ENCODE measurements around the gene PRPF18.

Gene PRPF18

GRCh38 chr10:13604357-13605040, 17.7 kb downstream of the PRPF18 start:
- DNase-seq (ENCODE audit: extremely low spot score) = no peak
- ChIA-PET CTCF (no interaction called here), POLR2A (no interaction called here)
- TF ChIP-seq L3MBTL2 (conservative IDR thresholded peaks at IDR 0.05) (no peak), CTBP1 (IDR thresholded peaks at IDR 0.05; ENCODE audit: borderline replicate concordance) (no peak), SP1 (IDR thresholded peaks at IDR 0.05) (no peak), FOXA1 (IDR thresholded peaks at IDR 0.05) (no peak), LEF1 (IDR thresholded peaks at IDR 0.05; ENCODE audit: borderline replicate concordance) (no peak), ARNT (IDR thresholded peaks at IDR 0.05) (no peak), SUZ12 (IDR thresholded peaks at IDR 0.05) (no peak), TARDBP (IDR thresholded peaks at IDR 0.05) (no peak), HDGF (IDR thresholded peaks at IDR 0.05; ENCODE audit: borderline replicate concordance) (no peak), FOXK2 (IDR thresholded peaks at IDR 0.05) (no peak), ELF4 (IDR thresholded peaks at IDR 0.05) (no peak), BHLHE40 (IDR thresholded peaks at IDR 0.05; ENCODE audit: borderline replicate concordance) (no peak), NFRKB (IDR thresholded peaks at IDR 0.05) (no peak), PKNOX1 (IDR thresholded peaks at IDR 0.05) (no peak), ZNF384 (IDR thresholded peaks at IDR 0.05) (no peak), FOXM1 (IDR thresholded peaks at IDR 0.05; ENCODE audit: borderline replicate concordance) (no peak)

GRCh38 chr10:13608246-13608853, 21.6 kb downstream of the PRPF18 start:
- ChIA-PET CTCF (interaction anchor here (1.2 kb wide), 1 partner anchor 51 kb away, joined by 3 read pairs; no protein-coding TSS in a partner anchor), POLR2A (no interaction called here)
- TF ChIP-seq LEF1 (IDR thresholded peaks at IDR 0.05; ENCODE audit: borderline replicate concordance) = no peak
- no peak for TF ChIP-seq SP1 (IDR thresholded peaks at IDR 0.05)
- no peak for TF ChIP-seq L3MBTL2 (conservative IDR thresholded peaks at IDR 0.05)
- no peak for TF ChIP-seq ARNT (IDR thresholded peaks at IDR 0.05)
- no peak for TF ChIP-seq FOXK2 (IDR thresholded peaks at IDR 0.05)
- no peak for TF ChIP-seq SUZ12 (IDR thresholded peaks at IDR 0.05)
- no peak for TF ChIP-seq HDGF (IDR thresholded peaks at IDR 0.05; ENCODE audit: borderline replicate concordance)
- TF ChIP-seq CTBP1 (IDR thresholded peaks at IDR 0.05; ENCODE audit: borderline replicate concordance) = no peak
- no peak for TF ChIP-seq FOXM1 (IDR thresholded peaks at IDR 0.05; ENCODE audit: borderline replicate concordance)
- no peak for TF ChIP-seq ZNF384 (IDR thresholded peaks at IDR 0.05)
- no peak for TF ChIP-seq BHLHE40 (IDR thresholded peaks at IDR 0.05; ENCODE audit: borderline replicate concordance)
- no peak for TF ChIP-seq TARDBP (IDR thresholded peaks at IDR 0.05)
- TF ChIP-seq ELF4 (IDR thresholded peaks at IDR 0.05) = no peak
- TF ChIP-seq PKNOX1 (IDR thresholded peaks at IDR 0.05) = no peak
- no peak for TF ChIP-seq NFRKB (IDR thresholded peaks at IDR 0.05)
- no peak for TF ChIP-seq FOXA1 (IDR thresholded peaks at IDR 0.05)
- DNase-seq (ENCODE audit: extremely low spot score) = no peak

GRCh38 chr10:13612654-13613373, 26.0 kb downstream of the PRPF18 start:
- DNase-seq (ENCODE audit: extremely low spot score) = no peak
- CTCF ChIA-PET = interaction anchor here (0.6 kb wide), 2 partner anchors 56 to 710 kb away, joined by 3 to 4 read pairs; no protein-coding TSS in a partner anchor
- POLR2A ChIA-PET = no interaction called here
- no peak for TF ChIP-seq HDGF (IDR thresholded peaks at IDR 0.05; ENCODE audit: borderline replicate concordance)
- no peak for TF ChIP-seq ELF4 (IDR thresholded peaks at IDR 0.05)
- TF ChIP-seq PKNOX1 (IDR thresholded peaks at IDR 0.05) = no peak
- TF ChIP-seq FOXA1 (IDR thresholded peaks at IDR 0.05) = no peak
- TF ChIP-seq SUZ12 (IDR thresholded peaks at IDR 0.05) = no peak
- no peak for TF ChIP-seq FOXK2 (IDR thresholded peaks at IDR 0.05)
- TF ChIP-seq L3MBTL2 (conservative IDR thresholded peaks at IDR 0.05) = no peak

- no peak for DNase-seq (ENCODE audit: extremely low spot score)
- ChIA-PET CTCF (interaction anchor here (0.6 kb wide), 1 partner anchor 710 kb away, joined by 3 read pairs; no protein-coding TSS in a partner anchor), POLR2A (no interaction called here)
- TF ChIP-seq FOXM1 (IDR thresholded peaks at IDR 0.05; ENCODE audit: borderline replicate concordance) (no peak), SUZ12 (IDR thresholded peaks at IDR 0.05) (no peak), L3MBTL2 (conservative IDR thresholded peaks at IDR 0.05) (no peak), CTBP1 (IDR thresholded peaks at IDR 0.05; ENCODE audit: borderline replicate concordance) (no peak), PKNOX1 (IDR thresholded peaks at IDR 0.05) (no peak), ZNF384 (IDR thresholded peaks at IDR 0.05) (no peak), TARDBP (IDR thresholded peaks at IDR 0.05) (no peak)
These were observed 26.8 kb downstream of the PRPF18 start for GRCh38 chr10:13613519-13613918.
